ENCODE measurements around the gene EPHX1. TPM values are rescaled to one million over a fixed set of nuclear protein-coding genes. Genes with fewer than 3 reads are reported as not detected.

Gene EPHX1
- total and polyA plus RNA-seq, 2 donors (not counting 1 experiment from before 2014, with no cell fraction given), result 0.75 to 4.2 TPM

GRCh38 chr1:225777583-225778336 is 32.2 kb upstream of the EPHX1 start, which contains the start of gene SRP9:
Gene SRP9 (plus strand): TSS chr1:225777826. CDS start chr1:225777941, 115 bp downstream.
- H3K4me1 Mint-ChIP-seq, result peaks cover 21% of the 10 kb centered on the region
- peaks cover 33 to 39% of the 10 kb centered on the region in 2 donors for H3K4me1 ChIP-seq (ENCODE audit: control insufficient read depth in 2 of 2, insufficient read depth in 2 of 2, low read length in 2 of 2)

More at GRCh38 chr1:225777583-225778336, 32.2 kb upstream of the EPHX1 start, which contains the start of gene SRP9:
- Mint-ChIP-seq H3K27me3 (no peaks in the 10 kb centered on the region), H3K27ac (no peak within 1 kb of the TSS), H3K4me3 (no peak within 1 kb of the TSS), H3K9me3 (ENCODE audit: insufficient read depth) (no peaks in the 10 kb centered on the region)
- ChIA-PET CTCF (interaction anchor here (0.6 to 2.6 kb wide), 36 partner anchors 9 to 630 kb away, joined by 3 to 32 read pairs (median 4); partner anchors contain the start of genes LBR, PARP1, PYCR2 and TMEM63A), POLR2A (interaction anchor here (0.6 to 2.3 kb wide), 12 partner anchors 33 to 353 kb away, joined by 3 to 22 read pairs (median 4); partner anchors contain the start of genes EPHX1, PYCR2 and TMEM63A)
- H4K20me1 ChIP-seq (ENCODE audit: control insufficient read depth, insufficient read depth, low read length, poor library complexity, severe bottlenecking), result peaks cover 16% of the 10 kb centered on the region
- peaks cover 3 to 18% of the 10 kb centered on the region in 2 experiments for H3K36me3 ChIP-seq (replicated peaks in 1 of 2; ENCODE audit: control extremely low read depth in 1 of 2, control insufficient read depth in 1 of 2, extremely low read depth in 1 of 2, insufficient read depth in 2 of 2, low read length in 1 of 2)
- ATAC-seq (ENCODE audit: low read depth) (peak; percentile 97), DNase-seq (peak; percentile 99)
- H3K4me3 ChIP-seq (ENCODE audit: control extremely low read depth in 1 of 5, extremely low read depth in 1 of 5, insufficient read depth in 1 of 5, low read depth in 2 of 5, low read length in 4 of 5), result peak within 1 kb of the TSS; percentile 71 to 97 (median 92)
- intact Hi-C loops (cut with micrococcal nuclease), result loop anchor here (1.0 to 10.0 kb wide), 15 partner anchors 35 to 630 kb away; partner anchors contain the start of genes EPHX1, H3-3A, LBR and PARP1
- peak within 1 kb of the TSS; percentile 99 for H3K9ac ChIP-seq (ENCODE audit: low read length)
- peaks cover 72% of the 10 kb centered on the region for H3K79me2 ChIP-seq (ENCODE audit: control insufficient read depth, insufficient read depth, low read length)
- peak within 1 kb of the TSS; percentile 89 for H2AFZ ChIP-seq (ENCODE audit: insufficient read depth, low read depth, low read length, poor library complexity, severe bottlenecking)
- H3K4me2 ChIP-seq (replicated peaks; ENCODE audit: low read depth, low read length, poor library complexity, severe bottlenecking), result peak within 1 kb of the TSS; percentile 79
- TF ChIP-seq, protein P1, sequence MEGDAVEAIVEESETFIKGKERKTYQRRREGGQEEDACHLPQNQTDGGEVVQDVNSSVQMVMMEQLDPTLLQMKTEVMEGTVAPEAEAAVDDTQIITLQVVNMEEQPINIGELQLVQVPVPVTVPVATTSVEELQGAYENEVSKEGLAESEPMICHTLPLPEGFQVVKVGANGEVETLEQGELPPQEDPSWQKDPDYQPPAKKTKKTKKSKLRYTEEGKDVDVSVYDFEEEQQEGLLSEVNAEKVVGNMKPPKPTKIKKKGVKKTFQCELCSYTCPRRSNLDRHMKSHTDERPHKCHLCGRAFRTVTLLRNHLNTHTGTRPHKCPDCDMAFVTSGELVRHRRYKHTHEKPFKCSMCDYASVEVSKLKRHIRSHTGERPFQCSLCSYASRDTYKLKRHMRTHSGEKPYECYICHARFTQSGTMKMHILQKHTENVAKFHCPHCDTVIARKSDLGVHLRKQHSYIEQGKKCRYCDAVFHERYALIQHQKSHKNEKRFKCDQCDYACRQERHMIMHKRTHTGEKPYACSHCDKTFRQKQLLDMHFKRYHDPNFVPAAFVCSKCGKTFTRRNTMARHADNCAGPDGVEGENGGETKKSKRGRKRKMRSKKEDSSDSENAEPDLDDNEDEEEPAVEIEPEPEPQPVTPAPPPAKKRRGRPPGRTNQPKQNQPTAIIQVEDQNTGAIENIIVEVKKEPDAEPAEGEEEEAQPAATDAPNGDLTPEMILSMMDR (IDR thresholded peaks at IDR 0.05), result peak; percentile 89
- no peak for TF ChIP-seq EZH2 (IDR thresholded peaks at IDR 0.05; ENCODE audit: borderline replicate concordance, insufficient read depth, low read depth, low read length, poor library complexity, severe bottlenecking)
- no peaks in the 10 kb centered on the region for H3K27me3 ChIP-seq (replicated peaks in 1 of 4; ENCODE audit: control extremely low read depth in 1 of 4, control insufficient read depth in 3 of 4, insufficient read depth in 4 of 4, low read length in 3 of 4)
- H3K9me3 ChIP-seq (ENCODE audit: control extremely low read depth in 1 of 3, control insufficient read depth in 2 of 3, insufficient read depth in 1 of 3, low read length in 2 of 3), result no peaks in the 10 kb centered on the region
- peak within 1 kb of the TSS; percentile 96 to 98 for H3K27ac ChIP-seq (ENCODE audit: low read length in 2 of 2)
- 0% methylated on average over 38 of the region's 46 CpGs for WGBS (ENCODE audit: insufficient coverage)
